ENCODE measurements around the gene NOXA1.

- TF ChIP-seq EP300 (IDR thresholded peaks at IDR 0.05): no peak
- no peak for TF ChIP-seq POLR2A (IDR thresholded peaks at IDR 0.05)
- TF ChIP-seq CTCF (IDR thresholded peaks at IDR 0.05): no peak
These were observed 42.7 kb downstream of the NOXA1 start for GRCh38 chr9:137465720-137466388.
